22Rv1 (cell line): ENCODE measurements around the gene PAXX.

ENCODE experiments used
- CTCF ChIP-seq: fragments of 450-650 bp; IDR thresholded peaks from 2 replicates; pipeline ENCODE4 v1.5.1; 2017; ENCODE audit warnings: mild to moderate bottlenecking
- ZFX ChIP-seq: fragments of 450-650 bp; IDR thresholded peaks from 2 replicates; pipeline ENCODE4 v1.6.1; 2017; ENCODE audit warnings: antibody characterized with exemption, borderline replicate concordance

- TF ChIP-seq CTCF = no peak
- no peak for TF ChIP-seq ZFX
These were observed 23.7 kb upstream of the PAXX start for GRCh38 chr9:136968333-136969127.
